GM18507 (cell line): Measurements from ENCODE around the gene MEIOB.
"Not testable (repeated sequence)": the region's sequence is repeated elsewhere in the genome, so short reads cannot be mapped to it uniquely, and the experiment has no call there.

ENCODE experiments used
- DNase-seq: peaks from one replicate; pipeline ENCODE4 v3.0.0; 2011; ENCODE audit warnings: low read depth; ENCODE audit not compliant: insufficient read length; ENCODE audit errors: extremely low spot score
- FAIRE-seq: peaks from 2 replicates; lab custom pipeline; 2011; peaks lifted over from hg19 to GRCh38; lab: Jason Lieb, UNC

The MEIOB gene, protein sequence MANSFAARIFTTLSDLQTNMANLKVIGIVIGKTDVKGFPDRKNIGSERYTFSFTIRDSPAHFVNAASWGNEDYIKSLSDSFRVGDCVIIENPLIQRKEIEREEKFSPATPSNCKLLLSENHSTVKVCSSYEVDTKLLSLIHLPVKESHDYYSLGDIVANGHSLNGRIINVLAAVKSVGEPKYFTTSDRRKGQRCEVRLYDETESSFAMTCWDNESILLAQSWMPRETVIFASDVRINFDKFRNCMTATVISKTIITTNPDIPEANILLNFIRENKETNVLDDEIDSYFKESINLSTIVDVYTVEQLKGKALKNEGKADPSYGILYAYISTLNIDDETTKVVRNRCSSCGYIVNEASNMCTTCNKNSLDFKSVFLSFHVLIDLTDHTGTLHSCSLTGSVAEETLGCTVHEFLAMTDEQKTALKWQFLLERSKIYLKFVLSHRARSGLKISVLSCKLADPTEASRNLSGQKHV

DNA sequence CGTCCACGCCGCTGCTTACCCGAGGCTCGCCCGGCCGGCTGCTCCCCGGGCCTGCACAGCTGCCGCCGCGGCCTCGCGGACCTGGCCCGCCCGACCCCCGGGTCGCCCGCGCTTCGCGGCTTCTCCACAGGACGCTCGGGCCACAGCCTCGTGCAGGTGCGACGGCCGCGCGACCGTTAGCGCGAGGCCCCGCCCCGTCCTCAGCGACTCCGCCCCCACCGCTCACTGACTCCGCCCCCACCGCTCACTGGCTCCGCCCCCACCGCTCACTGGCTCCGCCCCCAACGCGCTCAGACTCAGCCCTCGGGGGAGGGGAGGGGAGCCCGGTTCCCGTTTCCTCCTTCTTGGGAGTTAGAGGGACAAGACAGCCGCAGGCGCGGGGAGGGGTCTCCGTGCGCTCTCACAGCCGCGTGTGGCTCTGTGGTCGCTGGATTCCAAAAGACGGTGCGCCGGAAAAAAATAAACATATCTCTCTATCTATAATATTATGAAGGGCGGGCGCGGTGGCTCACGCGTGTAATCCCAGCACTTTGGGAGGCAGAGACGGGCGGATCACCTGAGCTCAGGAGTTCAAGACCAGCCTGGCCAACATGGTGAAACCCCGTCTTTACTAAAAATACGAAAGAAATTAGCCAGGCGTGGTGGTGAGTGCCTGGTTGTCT is at the start of gene MEIOB:
Gene MEIOB, minus strand, starts transcription at position 191 of the 662 bp plus-strand sequence. CDS start 3,989 bp downstream, outside the sequence.
- no peak for FAIRE-seq
- no peak for DNase-seq

DNA sequence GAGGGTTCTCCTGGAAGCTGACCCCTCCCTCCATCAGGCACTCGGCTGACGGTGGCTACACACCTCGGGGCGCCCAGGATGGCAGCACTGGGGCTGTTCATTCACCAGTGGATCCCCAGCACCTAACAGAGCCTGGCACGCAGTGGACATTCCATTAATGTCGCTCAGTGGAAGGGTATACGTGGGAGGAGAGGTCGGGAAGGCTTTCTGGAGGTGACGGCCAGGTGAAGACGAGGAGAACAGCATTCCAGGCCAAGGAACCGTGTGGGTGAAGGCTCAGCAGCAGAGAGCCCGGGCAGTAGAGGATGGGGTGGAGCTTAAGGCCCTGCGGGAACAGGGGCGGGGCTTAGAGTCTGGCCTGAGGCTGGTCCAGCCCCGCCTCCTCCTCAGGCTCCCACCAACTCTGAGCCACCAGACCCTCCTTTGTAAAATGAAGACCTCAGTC is 48.8 kb upstream of the MEIOB start:
- DNase-seq (no peak), FAIRE-seq (no peak)

DNA sequence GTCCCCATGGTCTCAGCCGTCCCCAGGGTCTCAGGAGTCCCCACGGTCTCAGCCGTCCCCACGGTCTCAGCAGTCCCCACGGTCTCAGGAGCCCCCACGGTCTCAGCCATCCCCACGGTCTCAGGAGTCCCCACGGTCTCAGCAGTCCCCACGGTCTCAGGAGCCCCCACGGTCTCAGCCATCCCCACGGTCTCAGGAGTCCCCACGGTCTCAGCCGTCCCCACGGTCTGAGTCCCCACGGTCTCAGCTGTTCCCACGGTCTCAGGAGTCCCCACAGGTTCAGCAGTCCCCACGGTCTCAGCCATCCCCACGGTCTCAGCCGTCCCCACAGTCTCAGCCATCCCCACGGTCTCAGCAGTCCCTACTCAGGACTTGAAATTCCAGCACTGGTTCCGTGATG is 48.2 kb upstream of the MEIOB start:
- FAIRE-seq, DNase-seq: not testable (repeated sequence)

DNA sequence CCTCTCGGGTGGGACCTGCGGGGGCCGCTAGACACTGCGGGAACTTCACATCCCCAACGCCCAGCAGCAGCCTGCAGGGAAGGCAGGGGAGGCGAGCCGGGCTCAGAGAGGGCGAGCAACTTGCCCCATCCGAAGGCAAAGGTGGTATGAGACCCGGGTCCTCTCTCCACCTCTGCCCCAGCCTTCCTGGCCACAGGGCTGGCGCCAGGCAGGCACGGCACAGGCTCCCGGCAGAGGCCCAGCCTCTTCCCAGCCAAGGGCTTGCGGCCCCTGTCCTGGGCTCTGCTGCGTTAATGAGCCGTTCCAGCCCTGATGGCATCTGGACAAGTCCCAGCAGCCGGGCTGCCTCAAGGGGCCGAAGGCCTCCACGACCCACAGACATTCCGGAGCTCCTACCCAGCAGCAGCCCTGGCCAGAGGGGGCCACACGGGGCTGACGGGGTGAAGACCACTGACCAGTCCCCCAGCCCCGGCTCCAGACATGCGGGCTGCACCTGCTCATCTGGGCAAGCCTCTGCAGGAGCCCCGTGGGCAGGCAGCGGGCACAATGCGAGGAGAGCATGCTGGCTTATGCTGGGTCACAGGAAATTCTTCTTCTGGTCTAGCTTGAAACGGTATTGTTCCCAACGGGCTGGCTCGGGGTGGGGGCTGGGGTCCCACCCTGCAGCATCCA is 47.5 kb upstream of the MEIOB start:
- FAIRE-seq (no peak), DNase-seq (no peak)

DNA sequence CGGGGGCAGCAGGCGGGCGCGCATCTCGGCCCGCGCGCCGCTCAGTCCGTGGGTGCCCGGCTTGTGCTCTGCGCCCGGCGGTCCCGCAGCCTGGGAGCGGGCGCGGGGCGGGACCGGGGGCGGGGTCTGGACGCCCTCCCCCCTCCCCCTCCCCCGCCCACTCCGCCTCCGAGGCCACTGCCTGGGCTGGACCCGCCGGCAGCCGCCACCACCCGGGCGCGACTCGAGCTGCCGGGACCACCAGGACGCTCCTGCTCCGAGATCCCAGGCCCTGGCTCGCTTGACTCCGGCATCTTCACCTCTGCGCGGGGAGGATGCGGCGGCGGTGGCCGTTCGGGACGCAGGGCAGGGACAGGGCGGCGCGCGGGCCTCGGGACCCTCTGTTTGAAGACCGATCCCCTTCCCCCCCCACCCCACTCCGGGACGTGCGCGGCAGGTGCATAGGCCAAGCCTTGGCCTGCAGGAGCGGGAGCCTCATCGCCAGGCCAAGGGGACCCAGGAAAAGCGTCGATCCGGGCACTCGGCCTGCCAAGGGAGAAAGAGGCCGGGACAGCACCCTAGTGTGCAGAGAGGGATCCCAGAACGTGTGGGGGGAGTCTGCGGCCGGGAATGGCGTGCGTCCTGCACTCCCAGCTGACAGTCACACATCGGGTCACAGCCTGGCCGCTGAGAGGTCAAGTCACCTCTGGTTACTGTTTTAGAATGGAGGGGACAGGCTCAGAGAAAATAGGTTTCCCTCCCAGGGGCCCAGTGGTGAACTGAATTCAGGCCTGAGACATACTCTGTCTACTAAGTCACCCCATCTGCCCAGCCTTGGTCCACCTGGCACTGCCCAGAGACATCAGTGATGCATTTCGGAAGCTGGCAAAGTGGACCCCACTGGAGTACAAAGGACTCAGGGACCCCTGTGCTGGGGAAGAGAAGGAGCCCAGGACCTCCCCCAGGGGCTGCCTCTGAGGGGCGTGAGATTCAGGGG is 46.7 kb upstream of the MEIOB start, which contains the start of gene HS3ST6:
Gene HS3ST6, minus strand, starts transcription at position 65 of the 976 bp plus-strand sequence. CDS start 92 bp downstream, outside the sequence.
- FAIRE-seq: no peak
- DNase-seq: no peak

DNA sequence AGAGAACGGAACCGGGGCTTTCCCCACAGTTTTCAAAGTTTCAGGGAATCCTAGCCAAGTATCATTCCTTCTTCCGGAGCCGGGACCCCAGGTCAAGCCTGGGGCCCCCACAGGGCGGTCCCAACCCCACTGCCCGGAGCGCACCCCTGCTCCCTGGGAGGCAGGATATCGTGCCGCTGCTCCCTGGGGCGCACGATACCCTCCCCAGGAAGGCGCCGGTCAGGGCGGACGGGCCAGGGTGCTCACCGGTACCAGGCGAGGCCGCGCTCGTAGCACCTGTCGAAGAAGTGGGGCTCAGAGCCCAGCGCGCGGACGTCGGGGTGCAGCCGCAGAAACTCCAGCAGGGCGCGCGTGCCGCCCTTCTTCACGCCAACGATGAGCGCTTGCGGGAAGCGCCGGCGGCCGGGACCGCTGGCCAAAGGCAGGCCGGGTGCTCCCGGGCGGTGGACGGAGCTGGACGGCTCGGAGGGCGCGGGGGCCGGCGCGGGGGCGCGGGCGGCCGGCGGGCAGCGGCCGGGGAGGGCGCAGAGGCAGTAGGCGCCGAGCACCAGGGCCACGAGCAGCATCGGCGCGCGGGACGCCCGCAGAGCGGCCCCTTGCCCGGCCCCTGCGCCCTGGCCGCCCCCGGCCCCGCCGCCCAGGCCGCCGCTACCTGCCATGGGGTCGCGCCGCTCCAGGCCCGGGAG is 45.8 kb upstream of the MEIOB start:
- no peak for DNase-seq
- FAIRE-seq: no peak

DNA sequence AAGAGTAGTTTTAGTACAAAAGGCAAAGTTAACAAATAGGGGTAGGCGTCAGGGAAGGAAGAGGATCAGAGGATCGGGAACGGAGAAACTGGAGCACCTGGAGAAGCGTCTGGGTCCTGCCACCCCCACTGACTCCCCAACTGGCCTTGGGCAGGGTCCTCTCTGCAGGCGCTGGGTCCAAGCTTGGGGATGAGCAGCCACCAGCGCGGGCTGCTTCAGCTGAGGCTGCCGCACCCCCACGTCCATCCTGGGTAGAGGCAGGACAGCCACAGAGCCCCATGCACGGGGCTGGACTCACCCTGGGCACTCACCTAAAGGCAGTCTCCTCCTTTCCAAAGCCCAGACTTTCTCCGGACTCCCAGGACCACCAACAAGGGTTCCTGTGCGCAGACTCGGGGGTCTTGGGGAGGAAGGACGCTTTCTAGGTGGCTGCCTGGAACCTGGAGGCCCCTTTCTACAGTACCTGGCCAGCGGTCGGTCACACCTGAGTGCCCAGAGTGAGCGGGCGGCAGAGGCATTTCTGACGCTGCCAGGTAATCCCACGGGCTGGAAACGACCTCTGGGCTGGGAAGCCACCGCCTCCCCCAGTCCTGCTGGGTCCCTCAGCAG is 45.2 kb upstream of the MEIOB start:
- FAIRE-seq: no peak

DNA sequence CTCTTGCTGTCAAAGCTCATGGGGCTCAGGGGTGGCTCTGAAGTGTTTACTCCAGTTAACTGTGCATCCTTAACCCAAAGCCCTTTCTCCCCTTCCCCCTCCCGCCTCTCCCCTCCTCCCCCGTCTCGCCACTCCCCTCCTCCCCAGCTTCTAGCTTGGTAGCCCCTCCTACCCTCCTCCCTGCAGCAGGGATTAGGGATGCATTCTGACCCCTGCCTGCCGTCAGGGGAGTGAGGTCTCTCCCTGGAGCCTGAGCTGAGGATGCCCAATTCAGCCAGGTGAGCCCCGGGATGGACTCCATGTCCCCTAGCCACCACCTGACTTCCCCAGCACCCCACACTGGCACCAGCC is 44.7 kb upstream of the MEIOB start:
- no peak for DNase-seq
- no peak for FAIRE-seq

More for the DNA sequence above, 45.2 kb upstream of the MEIOB start:
- no peak for DNase-seq

DNA sequence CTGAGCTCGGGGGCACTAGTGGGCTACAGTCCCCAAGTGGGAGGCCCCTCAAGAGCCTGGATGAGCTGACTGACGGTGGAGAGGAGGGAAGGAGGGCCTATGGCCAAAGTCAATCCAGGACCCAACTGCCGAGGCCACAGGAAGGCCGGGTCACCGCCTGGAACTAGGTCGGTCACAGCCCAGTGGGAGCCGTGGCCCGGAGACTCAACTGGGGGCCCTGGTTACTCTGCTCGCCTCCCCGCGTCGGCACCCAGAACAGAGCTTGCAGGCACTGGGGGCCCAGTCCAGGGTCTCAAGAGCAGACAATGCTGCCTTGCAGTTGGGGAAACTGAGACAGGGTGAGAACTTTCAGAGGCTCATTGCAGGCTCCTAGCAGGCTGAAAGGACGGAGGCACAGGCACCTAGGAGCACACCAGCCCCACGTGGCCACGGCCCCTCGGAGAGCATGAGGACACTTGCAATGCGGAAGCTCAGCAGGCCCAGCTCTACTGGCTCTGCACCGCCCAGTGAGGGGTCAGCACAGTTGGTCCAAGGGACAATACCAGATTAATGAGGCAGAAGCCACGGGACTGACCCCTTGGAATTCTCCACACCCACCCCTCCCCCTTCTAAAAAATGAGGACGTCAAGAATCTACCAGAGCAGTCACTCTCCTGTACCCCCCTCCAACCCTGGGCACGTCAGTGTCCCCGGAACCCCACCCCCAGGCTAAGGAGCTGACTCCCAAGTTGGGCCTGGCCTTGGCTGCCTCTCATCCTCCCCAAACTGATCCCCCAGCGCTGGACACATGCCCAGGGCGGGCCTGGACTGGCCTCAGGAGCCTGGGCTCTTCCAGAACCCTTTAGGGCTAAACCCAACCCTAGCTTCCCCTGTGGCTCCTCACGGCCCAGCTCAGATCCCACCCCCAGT is 44.0 kb upstream of the MEIOB start:
- DNase-seq: no peak
- no peak for FAIRE-seq

DNA sequence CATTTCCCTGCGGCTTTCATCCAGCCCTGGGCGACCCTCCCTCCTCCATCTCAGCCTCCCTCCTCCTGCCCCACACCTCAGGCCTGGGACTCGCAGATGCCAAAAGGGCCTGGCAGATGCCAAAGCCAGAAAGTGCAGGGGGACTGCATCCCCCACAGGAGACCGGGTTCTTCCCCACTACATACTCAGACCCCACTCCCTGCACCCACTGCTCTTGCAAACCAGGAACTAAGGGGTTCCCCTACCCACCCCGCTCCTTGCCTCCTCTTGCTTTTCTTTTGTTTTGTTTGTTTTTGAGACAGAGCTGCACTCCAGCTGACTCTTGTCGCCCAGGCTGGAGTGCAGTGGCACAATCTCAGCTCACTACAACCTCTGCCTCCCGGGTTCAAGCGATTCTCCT is 43.0 kb upstream of the MEIOB start:
- FAIRE-seq (no peak), DNase-seq (no peak)

DNA sequence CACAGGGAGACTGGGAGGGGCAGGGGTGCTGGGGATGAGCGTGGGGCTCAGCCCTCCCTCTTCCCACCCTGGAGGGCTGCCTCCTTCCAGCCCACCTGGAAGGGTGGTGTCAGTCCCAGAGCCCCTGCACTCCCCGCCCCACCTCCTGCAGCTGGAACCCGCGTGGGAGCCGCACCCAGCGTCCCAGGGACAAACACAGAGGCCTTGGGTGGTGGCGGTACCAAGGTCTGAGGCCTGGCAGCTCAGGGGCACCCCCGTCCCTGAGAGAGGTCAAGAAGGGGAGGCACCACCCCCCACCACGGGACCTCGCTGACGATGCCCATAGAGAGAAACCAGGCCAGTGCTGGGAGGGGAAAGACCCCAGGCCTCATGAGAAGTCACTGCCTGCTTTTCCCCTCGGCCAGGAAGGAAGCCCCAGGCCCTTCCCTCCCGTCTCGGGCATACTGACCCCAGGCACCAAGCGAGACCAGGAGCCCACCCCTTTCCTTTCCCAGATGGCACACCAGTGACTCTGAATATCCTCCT is 42.2 kb upstream of the MEIOB start:
- no peak for FAIRE-seq
- DNase-seq: no peak

DNA sequence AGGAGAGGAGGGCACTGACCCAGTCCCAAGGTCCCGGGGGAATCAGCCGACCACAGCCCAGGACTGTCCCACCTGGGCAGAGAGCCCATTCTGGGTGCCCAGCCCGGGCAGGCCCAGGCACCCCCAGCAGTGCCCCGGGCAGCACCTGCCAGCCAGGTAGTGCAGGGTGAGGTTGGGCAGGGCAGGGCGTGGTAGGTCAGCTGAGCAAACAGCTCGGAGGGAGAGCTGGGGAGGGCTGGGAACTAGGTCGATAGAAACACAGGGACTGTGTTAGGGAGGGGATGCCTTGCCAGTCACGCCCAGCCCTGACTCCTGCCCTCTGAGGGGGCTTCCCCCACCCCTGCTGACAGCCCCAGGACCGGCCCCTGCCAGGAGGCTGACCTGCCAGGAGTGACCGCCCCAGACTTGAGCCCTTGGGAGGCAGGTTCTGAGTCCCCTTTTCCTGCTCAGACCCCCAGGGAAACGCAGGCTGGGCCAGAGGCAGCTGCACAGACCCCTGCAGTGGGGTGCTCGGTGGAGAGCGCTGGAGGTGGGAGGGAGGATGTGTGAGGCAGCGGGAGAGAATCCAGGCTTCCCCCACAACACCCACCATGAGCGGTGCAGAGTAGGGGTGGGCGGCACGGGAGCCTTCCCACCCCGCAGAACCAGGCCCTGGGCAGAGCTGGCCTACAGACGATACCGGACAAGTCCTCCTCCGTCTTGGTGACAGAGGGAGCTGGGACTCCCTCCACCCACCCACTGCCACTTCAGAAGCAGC is 41.5 kb upstream of the MEIOB start:
- FAIRE-seq: no peak
- no peak for DNase-seq

DNA sequence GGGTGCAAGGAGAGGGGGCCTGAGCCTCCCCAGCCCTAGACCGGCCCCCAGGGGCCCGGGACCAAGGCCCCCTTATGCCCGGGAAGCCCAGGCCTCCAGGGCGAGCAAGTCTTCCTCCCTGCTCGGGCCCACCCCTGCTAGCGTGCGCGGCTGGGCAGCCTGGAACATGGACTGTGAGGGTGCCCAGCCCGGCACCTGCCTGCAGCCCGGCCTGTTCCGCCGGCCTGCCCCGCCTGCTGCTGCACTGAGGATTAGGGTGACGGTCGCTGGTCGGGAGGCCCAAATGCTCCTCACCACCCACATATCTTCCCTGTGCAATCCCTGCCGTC is 40.2 kb upstream of the MEIOB start:
- no peak for FAIRE-seq
- no peak for DNase-seq

DNA sequence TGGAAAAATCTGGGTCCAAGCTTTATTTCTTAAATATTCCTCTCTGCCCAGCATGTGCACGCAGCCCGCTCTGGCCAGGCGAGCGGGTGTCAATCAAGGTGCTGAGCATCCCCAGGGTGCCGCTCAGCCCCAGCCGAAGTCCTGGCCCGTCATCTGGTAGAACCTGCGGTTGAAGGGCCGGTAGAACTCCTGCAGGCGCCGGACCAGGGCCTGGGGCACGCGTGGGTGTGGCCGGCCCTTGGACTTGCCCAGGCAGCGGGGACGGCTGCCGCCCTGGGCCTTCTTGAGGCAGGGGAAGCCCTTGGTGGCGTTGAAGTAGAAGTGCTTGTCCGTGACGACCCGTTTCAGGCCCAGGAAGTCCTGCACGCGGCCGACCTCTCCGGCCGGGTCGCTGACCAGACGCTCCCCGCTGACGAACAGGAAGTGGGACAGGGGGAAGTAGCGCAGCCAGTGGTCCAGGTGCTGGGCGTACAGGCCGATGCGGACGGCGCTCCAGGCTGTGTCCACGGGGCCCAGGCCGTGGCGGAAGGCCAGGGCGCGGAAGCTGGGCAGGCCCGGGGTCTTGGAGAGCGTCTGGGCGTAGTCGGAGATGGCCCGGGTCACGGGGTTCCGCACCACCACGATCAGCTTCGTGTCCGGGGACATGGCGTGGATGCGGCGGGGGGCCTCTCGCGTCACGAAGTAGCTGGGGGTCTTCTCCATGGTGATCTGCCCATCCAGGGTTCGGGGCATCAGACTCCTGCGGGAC is 39.7 kb upstream of the MEIOB start:
- FAIRE-seq (no peak), DNase-seq (no peak)

DNA sequence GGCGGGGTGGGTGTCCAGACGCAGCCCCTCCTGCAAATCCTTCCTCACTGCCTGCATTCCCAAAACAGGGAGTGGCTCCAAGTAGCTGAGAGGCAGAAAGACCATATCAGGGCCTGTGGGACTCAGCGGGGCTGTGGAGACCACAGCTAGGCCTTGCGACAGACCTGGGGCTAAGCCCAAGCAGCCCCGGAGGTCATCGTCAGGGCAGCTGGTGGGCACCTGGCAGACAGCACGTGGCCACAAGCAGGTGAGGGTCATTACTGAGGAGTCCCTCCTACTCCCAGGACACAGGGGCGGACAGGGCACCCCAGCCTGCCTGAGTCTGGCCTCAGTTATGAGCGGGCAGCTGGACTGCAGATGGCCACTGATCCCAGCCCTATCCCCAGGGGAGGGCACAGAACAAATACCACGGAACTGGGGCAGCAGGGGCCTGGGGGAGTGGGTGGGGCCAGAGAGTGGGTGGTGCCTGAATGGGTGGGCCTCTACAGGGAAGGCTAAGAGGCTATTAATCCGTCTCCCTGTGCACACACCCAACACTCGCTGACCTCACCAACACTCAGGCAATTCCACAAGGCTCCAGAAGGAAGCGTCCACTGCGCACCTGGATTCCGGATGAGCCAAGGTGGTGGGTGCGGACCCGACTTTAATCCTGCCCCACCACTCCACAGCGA is 37.7 kb upstream of the MEIOB start:
- DNase-seq: no peak
- FAIRE-seq: no peak
